IPS-NIHi11 (cell line): Measurements from ENCODE around the gene OLFM3.

Experiments used
- DNase-seq: peaks from one replicate; pipeline ENCODE4 v3.0.0; 2012; ENCODE audit warnings: mixed read lengths, low spot score

OLFM3 gene

GRCh38 chr1:101945884-101946283, 50.8 kb downstream of the OLFM3 start:
- DNase-seq = no peak

GRCh38 chr1:101943237-101943636, 53.5 kb downstream of the OLFM3 start:
- DNase-seq = no peak

GRCh38 chr1:101942516-101943193, 54.1 kb downstream of the OLFM3 start:
- DNase-seq = no peak

- DNase-seq = no peak
Observed at GRCh38 chr1:101938681-101939080, 58.0 kb downstream of the OLFM3 start.

GRCh38 chr1:101929343-101929742, 67.4 kb downstream of the OLFM3 start:
- DNase-seq = no peak

- no peak for DNase-seq
Observed at GRCh38 chr1:101928829-101929228, 67.9 kb downstream of the OLFM3 start.

GRCh38 chr1:101924700-101925099, 72.0 kb downstream of the OLFM3 start:
- no peak for DNase-seq

- peak; percentile 17 for DNase-seq
Observed at GRCh38 chr1:101920577-101920976, 76.1 kb downstream of the OLFM3 start.

GRCh38 chr1:101918277-101918676, 78.4 kb downstream of the OLFM3 start:
- DNase-seq = no peak

- no peak for DNase-seq
Observed at GRCh38 chr1:101915597-101915996, 81.1 kb downstream of the OLFM3 start.

GRCh38 chr1:101914473-101915242, 82.1 kb downstream of the OLFM3 start:
- no peak for DNase-seq

- DNase-seq = no peak
Observed at GRCh38 chr1:101911894-101912293, 84.8 kb downstream of the OLFM3 start.

- DNase-seq = no peak
Observed at GRCh38 chr1:101908980-101909379, 87.7 kb downstream of the OLFM3 start.

GRCh38 chr1:101907264-101907663, 89.5 kb downstream of the OLFM3 start:
- DNase-seq = no peak

GRCh38 chr1:101905283-101905835, 91.4 kb downstream of the OLFM3 start:
- DNase-seq = no peak

- DNase-seq = no peak
Observed at GRCh38 chr1:101902199-101902598, 94.5 kb downstream of the OLFM3 start.

GRCh38 chr1:101898137-101898536, 98.6 kb downstream of the OLFM3 start:
- no peak for DNase-seq

GRCh38 chr1:101884621-101885020, 112.1 kb downstream of the OLFM3 start:
- DNase-seq = no peak

- no peak for DNase-seq
Observed at GRCh38 chr1:101875891-101876290, 120.8 kb downstream of the OLFM3 start.

- no peak for DNase-seq
Observed at GRCh38 chr1:101873672-101874071, 123.1 kb downstream of the OLFM3 start.

GRCh38 chr1:101859941-101860340, 136.8 kb downstream of the OLFM3 start:
- no peak for DNase-seq

- DNase-seq = no peak
Observed at GRCh38 chr1:101854271-101854670, 142.5 kb downstream of the OLFM3 start.

GRCh38 chr1:101852936-101853335, 143.8 kb downstream of the OLFM3 start:
- no peak for DNase-seq
